NT2/D1 (cell line): ENCODE results near the gene GALNT9.

ENCODE experiments used
- YY1 ChIP-seq: IDR thresholded peaks from 2 replicates; pipeline ENCODE4 v1.6.1; 2011; ENCODE audit not compliant: insufficient read length, insufficient read depth
- ZNF274 ChIP-seq: IDR thresholded peaks from 2 replicates; pipeline ENCODE4 v1.6.1; 2011; ENCODE audit warnings: mild to moderate bottlenecking, low read depth, low read length

GRCh38 chr12:132354982-132355680, 25.7 kb upstream of the GALNT9 start:
- TF ChIP-seq YY1 = no peak
- no peak for TF ChIP-seq ZNF274
